Vagina (tissue), 2 donors: ENCODE data around the gene NDUFS3.

Experiments used
- CTCF ChIP-seq, 3 experiments: fragments of 450-650 bp in 2 of 3; fragments of 200-600 bp in 1 of 3; sonication (generic) in 1 of 3; IDR thresholded peaks; one replicate each; pipeline ENCODE4 v1.5.1; 2017 to 2019; ENCODE audit warnings: antibody characterized with exemption in 3 of 3, mild to moderate bottlenecking in 2 of 3, moderate library complexity in 2 of 3
- POLR2A ChIP-seq, 2 donors: fragments of 450-650 bp; IDR thresholded peaks; one replicate each; pipeline ENCODE4 v1.6.1; 2017; ENCODE audit warnings: antibody characterized with exemption in 2 of 2, mild to moderate bottlenecking in 2 of 2, moderate library complexity in 2 of 2
- POLR2AphosphoS5 ChIP-seq, 2 donors: sonication (generic); formaldehyde crosslinking; IDR thresholded peaks; one replicate each; pipeline ENCODE4 v1.9.0; 2017; ENCODE audit warnings: antibody characterized with exemption in 2 of 2, mild to moderate bottlenecking in 2 of 2, low read depth in 1 of 2; ENCODE audit not compliant: insufficient read depth in 1 of 2

GRCh38 chr11:47552566-47553405, 26.1 kb upstream of the NDUFS3 start, which contains the start of gene CELF1:
- TF ChIP-seq CTCF (IDR thresholded peaks at IDR 0.05), result peak; percentile 77 to 95 (median 82)
- TF ChIP-seq POLR2A (IDR thresholded peaks at IDR 0.05), result peak in 1 of 2 donors; percentile 56
- TF ChIP-seq POLR2AphosphoS5 (IDR thresholded peaks at IDR 0.05; ENCODE audit: insufficient read depth in 1 of 2, low read depth in 1 of 2), result peak in 1 of 2 donors; percentile 34
